GM21367 (cell line): ENCODE measurements around the gene ALDH18A1.
"Not testable (repeated sequence)": the region's sequence is repeated elsewhere in the genome, so short reads cannot be mapped to it uniquely, and the experiment has no call there.

Experiments
- ATAC-seq: cut with Tn5 transposase; IDR thresholded peaks from one replicate; pipeline ENCODE4 v1.9.1; 2021; ENCODE audit not compliant: unreplicated experiment

The ALDH18A1 gene

DNA sequence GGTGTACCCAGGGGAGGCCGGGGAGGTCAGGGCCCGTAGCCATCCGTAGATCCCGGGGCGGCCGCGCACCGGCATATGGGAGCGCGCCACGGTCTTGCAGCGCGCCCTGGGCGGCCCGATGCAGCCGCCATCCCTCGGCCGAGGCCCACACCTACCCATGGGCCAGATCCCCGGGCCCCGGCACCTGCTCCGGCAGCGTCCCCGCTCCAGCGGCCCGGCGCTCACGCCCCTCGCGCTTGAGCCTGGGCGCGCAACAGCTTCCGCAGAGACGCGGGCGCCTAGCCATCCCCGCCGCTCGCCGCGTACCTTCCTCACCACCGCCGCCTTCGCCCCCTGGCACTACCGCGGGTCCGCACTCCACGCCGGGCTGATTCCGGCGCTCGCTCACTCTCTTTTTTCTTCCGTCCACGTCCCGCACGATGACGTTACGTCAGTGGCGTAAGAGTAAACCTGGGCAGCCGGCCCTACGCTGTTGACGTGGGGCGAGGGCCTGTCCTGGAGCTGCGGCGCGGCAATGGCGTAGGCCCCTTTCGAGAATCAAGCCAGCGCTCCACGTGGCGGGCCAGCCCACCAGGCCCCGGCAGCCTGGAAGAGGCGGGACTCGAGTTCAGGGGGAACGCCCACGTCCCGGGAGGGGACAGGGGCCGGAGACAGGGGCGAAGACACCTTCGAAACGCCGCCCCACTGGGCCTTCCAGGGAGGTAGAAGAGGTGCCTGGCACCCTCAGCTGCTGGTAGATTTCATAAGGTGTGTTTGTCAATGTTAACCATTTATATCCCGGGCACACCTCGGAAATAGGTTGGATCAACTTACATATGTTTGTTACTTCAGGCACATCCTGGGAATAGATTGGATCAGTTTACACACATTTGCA is at the start of gene ALDH18A1:
TSS of gene ALDH18A1 (minus strand) at position 421 of the 874 bp plus-strand sequence. CDS start 3,334 bp downstream, outside the sequence.
- ATAC-seq: peak; percentile 79

DNA sequence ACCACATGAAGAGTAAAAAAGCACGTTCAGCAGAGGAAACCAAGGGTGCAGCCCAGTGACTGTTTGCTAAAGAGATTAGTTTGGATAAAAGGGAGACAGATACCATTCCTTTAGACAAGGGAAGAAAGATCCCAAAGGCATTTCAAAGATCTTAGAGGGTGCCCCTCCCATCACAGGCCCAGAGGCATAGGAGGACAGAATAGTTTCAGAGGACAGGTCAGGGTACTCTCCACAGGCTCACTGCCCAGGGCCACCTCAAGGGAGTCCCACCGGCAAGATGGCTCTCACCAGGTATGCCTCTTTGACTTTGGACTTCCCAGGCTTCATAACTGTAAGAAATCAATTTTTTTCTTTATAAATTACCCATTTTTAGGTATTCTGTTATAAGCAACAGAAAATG is 41.9 kb upstream of the ALDH18A1 start:
- ATAC-seq: no peak

DNA sequence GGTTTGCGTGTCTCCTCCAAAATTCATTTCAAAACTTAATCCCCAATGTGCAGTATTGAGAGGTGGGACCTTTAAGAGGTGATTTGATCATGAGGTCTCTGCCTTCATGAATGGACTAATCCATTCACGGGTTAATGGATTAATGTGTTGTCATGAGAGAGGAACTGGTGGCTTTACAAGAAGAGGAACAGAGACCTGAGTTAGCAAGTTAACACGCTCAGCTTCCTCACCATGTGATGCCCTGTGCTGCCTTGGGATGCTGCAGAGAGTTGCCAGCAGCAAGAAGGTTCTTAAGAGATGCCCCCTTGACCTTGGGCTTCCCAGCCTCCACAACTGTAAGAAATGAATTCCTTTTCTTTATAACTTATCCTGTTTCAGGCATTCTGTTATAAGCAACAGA is 40.9 kb upstream of the ALDH18A1 start:
- ATAC-seq: no peak

DNA sequence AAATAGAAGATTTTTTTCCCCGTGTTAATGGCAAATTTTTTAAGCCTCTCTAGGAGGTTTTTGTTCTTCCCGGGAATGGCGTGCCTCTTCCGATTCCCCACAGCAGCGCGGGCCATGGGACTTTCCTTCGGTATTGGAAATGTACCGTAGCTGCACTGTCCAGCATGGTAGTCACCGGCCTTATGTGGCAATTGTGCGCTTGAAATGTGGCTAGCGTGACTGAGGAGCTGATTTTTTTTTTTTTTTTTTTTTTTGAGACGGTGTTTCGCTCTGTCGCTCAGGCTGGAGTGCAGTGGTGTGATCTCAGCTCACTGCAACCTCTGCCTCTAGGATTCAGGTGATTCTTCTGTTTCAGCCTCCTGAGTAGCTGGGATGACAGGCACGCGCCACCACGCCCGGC is 38.2 kb upstream of the ALDH18A1 start:
- ATAC-seq: no peak

DNA sequence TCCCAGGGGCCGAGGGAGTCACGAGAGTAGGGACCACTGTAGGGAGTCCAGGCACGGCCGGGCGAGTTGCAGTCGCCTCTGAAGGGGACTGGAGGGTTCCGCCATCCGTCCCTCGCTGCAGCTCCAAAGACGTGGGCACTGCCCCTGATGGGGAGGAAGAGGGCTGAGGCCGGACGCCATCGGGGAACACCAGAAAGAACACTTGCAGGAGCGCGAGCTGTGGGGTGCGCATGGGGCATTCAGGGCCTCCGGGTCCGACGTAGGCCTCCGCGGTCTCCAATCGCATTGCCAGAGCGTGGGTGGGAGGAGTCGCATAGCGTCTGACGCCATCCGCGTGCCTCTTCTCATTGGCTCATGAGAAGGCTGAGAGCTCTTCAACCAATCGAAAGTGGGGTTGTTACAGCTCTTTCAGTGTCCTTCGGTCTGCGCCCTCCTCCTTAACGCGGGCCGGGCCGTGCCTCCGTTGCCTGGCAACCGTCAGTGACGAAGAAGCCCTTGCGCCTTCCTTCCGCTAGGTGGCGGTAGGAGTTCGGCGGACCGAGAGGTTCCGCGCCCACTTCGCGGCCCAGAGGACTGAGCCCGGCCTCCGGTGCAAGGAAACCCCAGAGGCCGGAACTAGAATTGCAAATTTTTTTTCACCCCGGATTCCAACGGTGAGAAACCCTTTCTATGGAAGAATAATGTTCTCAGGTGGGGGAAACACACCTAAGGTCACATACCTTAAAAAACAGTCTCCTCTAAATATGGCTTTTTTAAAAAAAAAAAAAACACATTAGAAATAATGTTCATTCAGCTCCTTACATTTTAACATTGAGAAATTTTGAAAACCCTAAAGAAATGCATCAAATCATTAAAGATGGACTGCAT is 37.4 kb upstream of the ALDH18A1 start, which contains the start of gene TCTN3:
TSS of gene TCTN3 (minus strand) at position 260 of the 867 bp plus-strand sequence. CDS start at position 232, 28 bp downstream.
- peak; percentile 98 for ATAC-seq

DNA sequence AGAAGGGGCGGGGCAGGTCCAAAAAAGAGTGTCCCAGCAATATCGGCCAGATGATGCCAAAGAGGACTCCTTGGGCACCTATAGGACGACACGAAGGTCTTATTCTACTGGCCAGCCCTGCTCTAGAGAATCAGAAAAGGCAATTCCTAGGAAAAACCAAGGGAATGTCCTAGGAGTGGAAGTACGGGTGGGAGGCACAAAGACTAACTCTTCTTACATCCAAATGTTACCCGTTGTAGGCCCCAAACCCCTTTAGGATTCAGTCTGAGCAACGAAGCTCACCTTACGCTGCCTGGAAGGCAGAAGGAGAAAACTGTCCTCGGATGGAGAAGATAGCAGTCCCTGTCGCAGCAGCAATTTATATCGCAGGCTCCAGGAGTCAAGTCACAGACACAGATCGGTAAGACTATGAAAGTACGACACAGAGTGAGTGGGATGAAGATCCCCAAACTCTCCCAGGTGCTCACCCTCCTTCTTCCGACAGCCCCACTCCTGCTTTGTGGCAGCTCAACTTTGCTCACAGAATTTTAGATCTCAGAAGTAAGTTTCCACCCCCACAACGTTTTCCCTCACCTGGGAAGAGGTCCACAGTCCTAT is 36.7 kb upstream of the ALDH18A1 start:
- ATAC-seq: no peak

DNA sequence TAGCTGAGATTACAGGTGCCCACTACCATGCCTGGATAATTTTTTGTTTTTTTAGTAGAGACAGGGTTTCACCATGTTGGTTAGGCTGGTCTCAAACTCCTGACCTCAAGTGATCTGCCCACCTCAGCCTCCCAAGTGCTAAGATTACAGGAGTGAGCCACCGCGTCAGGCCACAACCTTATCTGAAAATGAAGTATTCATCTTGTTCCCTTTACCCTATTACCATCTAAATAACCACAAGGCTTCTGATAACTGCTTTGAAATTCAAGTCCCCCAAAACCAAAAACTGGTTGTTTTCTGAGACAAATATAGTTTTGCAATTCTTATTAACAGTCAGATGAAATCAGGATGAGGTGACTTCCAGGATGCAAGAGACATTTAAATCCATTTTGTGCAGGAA is 34.8 kb upstream of the ALDH18A1 start:
- no peak for ATAC-seq

DNA sequence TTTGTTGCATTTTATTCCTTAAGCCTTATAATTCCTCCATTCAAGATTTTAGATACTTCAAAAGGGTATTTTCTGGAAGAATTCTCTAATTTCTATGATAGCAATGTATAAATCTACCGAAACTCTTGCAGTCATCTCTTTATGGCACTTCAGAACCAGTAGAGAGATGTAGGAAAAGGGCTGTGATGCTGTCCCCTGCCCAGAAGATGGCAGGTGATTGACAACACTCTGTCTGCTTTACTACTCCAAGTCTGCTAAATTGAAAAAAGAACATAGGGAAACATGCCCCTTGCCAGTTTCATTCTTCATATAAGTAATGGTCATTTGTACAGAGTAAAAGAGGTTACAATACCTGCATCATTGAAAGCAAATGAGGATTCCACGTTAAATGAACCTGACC is 32.1 kb upstream of the ALDH18A1 start:
- ATAC-seq: no peak

DNA sequence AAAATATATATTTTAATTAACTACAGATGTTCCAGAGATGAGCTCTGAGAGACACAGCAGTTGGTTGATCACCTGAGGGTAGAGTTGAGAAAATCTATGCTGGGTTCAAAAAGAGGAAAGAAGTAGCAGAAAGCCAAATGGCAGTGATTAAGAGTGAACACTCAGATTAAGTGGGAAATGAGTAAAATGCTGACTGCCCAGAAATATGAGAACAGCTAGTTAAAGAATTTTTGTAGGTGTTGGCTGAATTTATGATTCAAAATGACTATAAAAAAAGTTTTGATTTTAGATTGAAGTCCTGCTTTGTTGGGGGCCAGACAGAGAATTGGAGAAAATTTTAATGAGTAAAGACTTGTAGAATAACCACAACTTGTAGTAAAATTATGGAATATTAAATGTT is 27.5 kb upstream of the ALDH18A1 start:
- ATAC-seq: no peak

DNA sequence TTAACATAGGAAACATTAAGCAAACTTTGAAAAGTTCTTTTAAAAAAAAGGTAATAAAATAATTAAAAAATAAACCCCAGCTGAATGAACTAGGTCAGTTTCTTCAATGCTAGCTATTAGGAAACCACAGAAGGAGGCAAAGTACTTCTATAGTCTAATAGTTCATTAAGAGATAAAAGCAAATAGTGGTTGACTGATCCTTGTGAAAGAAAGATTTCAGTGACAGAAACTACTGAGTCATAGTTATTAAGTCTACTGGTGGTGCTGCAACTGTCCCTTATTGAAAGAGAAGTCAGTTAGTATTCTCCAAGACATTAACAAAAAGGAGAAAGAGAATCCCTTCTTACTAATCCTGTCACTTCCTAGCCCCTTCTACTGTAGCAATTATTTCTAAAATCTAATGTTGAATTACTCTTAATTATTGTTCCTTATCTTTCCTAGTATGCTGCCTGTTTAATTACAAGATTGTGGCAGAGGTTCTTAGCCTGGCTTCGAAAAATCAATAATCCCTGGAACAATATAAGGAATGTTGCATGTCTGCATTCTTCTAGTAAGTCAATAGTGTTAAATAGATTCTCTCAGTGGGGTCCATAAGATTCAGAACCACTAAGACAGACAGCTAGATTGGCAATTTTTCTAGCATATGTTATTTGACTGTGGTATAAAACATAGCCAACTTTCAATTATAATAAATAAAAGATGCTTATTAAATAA is 19.0 kb upstream of the ALDH18A1 start:
- ATAC-seq: no peak

DNA sequence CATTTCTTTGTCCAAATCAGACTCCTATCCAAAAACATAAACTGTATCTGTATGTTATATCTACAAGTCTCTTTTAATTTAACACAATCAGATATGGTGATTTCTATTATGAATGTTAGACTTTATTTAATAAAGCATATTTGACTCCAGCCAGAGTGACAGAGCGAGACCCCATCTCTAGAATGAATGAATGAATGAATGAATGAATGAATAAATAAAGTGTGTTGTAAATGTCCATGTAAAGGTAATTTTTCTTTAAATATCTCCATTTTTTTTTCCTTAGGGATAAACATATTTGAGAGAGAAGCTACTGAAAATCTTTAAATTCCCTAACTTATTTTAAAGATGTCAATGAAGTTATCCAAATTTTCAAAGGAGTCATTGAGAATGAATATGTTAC is 18.1 kb upstream of the ALDH18A1 start:
- no peak for ATAC-seq

DNA sequence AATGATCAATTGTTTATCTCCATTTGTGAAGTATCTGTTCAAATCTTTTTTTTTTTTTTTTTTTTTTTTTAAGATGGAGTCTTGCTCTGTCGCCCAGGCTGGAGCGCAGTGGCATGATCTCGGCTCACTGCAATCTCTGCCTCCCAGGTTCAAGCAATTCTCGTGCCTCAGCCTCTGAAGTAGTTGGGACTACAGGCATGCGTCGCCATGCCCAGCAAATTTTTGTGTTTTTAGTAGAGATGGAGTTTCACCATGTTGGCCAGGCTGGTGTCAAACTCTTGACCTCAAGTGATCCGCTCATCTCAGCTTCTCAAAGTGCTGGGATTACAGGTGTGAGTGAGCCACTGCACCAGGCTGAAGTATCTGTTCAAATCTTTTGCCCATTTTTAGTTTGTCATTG is 16.1 kb upstream of the ALDH18A1 start:
- not testable (repeated sequence) for ATAC-seq

DNA sequence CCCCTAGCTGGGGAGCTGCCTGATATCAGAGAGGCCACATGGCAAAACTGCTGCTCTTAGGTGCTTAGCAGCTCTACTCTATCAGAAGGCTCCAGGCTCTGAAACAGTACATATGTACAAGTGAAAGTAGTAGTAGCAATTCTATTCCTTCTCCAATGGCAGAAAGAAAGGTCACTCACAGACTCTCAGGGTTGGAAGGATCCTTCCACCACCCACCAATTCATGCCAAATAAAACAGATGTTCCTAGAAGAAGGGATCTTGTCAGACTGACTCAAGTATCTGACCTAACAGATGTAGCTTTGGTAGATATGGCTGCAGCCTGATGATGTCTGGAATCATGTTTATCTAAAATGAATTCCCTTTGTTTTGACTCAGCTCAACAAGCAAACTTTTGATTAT is 8.0 kb upstream of the ALDH18A1 start:
- ATAC-seq: no peak

DNA sequence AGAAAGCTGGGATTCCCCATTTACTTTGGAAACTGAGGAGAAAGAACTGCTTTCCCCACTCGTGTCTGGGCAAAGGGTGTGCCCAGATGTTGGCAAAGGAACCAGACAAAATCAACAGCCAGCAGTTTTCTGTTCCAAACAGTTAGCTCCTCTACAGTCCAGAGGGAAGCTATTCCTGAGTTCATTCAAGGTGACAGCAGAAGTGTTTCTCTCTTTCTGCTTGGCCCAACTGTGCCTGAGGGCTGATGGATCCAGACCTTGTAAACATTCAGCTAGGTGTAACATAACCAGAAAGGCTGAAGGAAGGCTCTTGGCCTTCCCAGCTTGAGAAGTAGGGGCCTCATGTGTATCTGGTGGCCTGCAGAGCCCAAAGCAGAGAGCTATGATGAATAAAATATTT is 7.0 kb upstream of the ALDH18A1 start:
- no peak for ATAC-seq

DNA sequence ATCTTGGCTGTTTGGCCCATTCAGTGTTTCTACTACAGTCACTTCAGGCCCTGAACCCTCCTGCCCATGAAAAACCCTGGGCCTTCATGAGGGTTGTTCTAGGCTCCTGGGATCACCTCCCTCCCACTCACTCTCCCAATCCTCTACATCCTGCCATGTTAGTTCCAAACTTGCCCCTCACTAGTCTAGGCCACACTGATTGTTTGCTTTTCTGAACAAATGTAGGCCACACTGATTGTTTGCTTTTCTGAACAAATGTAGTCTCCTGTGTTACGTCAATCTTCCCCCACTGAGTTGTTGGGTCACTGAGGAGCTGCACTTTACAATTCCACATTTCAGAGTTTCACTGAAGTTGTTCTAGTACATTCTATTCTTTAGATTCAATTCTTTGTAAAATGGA is 5.3 kb upstream of the ALDH18A1 start:
- no peak for ATAC-seq

DNA sequence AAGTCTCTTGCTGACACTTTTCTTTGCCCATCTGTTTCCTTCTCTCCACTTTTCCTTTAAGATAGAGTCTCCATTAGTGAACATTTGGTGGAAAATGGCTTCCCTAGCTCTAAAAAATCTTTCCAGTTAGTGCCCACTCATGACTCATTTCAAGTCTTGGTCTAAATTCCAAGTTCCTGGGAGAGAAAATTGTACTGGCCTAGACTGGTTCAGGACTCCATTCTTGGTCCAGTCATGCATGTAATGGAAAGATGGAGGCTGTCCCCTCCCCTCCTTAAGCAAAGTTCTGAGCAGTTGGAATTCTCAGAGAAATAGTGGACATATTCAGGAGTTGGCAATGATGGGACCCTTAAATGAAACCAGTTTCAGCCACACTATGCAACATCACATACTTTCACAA is 3.8 kb upstream of the ALDH18A1 start:
- ATAC-seq: no peak

DNA sequence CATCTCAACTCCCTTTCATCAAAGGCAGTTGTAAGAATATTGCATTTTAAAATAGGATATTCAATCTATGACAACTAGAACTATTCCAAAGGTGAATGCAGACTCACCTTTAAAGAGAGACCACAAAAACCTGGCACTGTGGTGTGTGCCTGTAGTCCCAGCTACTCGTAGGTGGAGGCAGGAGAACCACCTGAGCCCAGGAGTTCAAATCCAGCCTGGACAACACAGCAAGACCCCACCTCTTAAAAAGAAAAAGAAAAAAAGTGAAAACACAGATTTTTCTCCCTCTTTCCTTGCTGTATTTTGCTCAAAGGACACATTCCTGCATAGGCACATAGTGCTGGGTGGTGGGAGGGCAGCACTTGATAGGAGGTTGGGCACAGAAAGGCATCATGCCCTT is 739 bp upstream of the ALDH18A1 start:
- no peak for ATAC-seq

DNA sequence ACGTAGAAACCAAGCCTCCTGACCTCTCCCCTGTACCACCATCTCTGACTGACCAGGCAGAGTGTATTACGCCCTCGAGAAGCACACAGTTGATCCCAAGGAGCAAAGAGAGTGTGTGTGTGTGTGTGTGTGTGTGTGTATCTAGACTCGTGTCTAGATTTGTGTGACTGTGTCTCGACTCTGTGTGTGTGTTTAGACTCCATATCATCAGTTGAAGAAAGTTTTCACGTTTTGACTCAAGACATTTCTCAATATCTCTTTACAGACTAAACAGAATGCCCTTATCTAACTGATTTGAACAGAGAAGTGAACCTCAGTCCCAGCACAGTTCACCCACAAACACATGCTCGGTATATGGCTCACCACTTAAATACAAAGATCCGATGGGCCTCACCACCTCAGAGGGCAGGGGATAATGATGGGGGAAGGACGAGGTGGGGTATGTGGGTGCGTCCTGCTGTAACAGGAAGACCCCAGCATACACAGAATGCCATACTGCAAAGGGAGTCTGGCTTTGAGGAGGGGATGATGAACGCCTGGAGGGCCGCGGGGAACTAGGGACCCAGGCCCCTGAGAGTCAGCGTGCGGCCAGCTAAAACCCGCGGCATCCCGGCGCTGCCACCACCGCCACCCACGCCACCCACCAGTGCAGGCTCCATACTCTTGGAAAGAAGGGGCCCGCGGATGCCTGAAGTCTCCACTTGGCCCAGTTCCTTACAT is 780 bp downstream of the ALDH18A1 start:
- ATAC-seq: peak; percentile 2

DNA sequence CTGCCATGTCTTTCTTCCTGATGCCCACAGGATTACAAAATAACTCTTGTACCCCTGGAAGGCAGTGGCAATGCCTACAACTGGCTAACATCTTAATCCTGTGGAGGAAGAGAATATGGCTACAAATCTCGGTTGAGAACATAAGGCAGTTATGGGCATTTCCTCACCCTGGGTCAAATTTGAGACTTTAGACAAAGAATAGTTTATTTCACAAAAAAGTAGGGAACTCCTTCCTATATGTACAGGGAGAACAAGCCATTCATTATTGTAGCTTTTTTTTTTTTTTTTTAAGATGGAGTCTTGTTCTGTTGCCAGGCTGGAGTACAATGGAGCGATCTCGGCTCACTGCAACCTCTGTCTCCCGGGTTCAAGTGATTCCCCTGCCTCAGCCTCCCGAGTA is 2.6 kb downstream of the ALDH18A1 start:
- no peak for ATAC-seq

DNA sequence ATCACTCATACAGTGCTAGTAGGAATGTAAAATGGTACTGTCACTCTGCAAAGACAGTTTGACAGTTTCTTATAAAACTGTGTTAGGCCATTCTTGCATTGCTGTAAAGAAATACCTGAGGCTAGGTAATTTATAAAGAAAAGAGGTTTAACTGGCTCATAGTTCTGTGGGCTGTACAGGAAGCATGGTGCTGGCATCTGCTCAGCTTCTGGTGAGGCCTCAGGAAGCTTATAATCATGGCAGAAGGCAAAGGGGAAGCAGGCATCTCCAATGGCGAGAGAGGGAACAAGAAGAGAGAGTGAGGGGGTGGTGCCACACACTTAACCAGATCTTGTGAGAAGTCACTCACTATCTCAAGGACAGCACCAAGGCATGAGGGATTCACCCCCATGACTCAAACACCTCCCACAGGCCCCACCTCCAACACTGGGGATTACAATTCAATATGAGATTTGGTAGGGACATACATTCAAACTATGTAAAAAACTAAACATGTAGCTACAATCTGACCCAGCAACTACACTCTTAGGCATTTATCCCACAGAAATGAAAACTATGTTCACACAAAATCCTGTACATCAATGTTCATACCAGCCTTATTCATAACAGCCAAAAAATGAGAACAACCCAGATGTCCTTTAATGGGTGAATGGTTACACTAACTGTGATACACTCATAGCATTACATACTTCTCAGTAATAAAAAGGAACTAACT is 5.0 kb downstream of the ALDH18A1 start:
- no peak for ATAC-seq
